ENCODE measurements around the gene VIPAS39.
"Not testable (repeated sequence)": the region's sequence is repeated elsewhere in the genome, so short reads cannot be mapped to it uniquely, and the experiment has no call there.

Gene VIPAS39

GRCh38 chr14:77416836-77417235, 40.6 kb downstream of the VIPAS39 start:
- no peak overlapping the region for H3K9ac ChIP-seq (ENCODE audit: insufficient read length, low read depth)
- no peak for DNase-seq (ENCODE audit: low read depth, low spot score)
- H3K4me1 ChIP-seq (ENCODE audit: insufficient read depth, insufficient read length): no peaks in the 10 kb centered on the region
- no peaks in the 10 kb centered on the region for H3K27me3 ChIP-seq (ENCODE audit: insufficient read depth, insufficient read length)
- H3K9me3 ChIP-seq (ENCODE audit: insufficient read depth, low read length): peaks cover 21% of the 10 kb centered on the region
- no peak for TF ChIP-seq YY1 (IDR thresholded peaks at IDR 0.05; ENCODE audit: insufficient read depth, insufficient read length)
- no peak for TF ChIP-seq SUZ12 (IDR thresholded peaks at IDR 0.05; ENCODE audit: extremely low read depth, insufficient read depth, insufficient read length)
- TF ChIP-seq ZNF274 (IDR thresholded peaks at IDR 0.05; ENCODE audit: low read depth, low read length): no peak
- no peaks in the 10 kb centered on the region for H3K36me3 ChIP-seq (ENCODE audit: insufficient read depth, insufficient read length, low read length)
- H3K4me3 ChIP-seq (ENCODE audit: insufficient read length, low read depth): no peak overlapping the region

GRCh38 chr14:77416098-77416497, 41.3 kb downstream of the VIPAS39 start:
- not testable (repeated sequence) for H3K9ac ChIP-seq (ENCODE audit: insufficient read length, low read depth); H3K4me3 ChIP-seq (ENCODE audit: insufficient read length, low read depth); H3K27me3 ChIP-seq (ENCODE audit: insufficient read depth, insufficient read length); H3K4me1 ChIP-seq (ENCODE audit: insufficient read depth, insufficient read length); H3K36me3 ChIP-seq (ENCODE audit: insufficient read depth, insufficient read length, low read length); DNase-seq (ENCODE audit: low read depth, low spot score)
- peaks cover 21% of the 10 kb centered on the region for H3K9me3 ChIP-seq (ENCODE audit: insufficient read depth, low read length)

GRCh38 chr14:77415403-77416030, 41.9 kb downstream of the VIPAS39 start:
- not testable (repeated sequence) for H3K27me3 ChIP-seq (ENCODE audit: insufficient read depth, insufficient read length); DNase-seq (ENCODE audit: low read depth, low spot score); H3K4me3 ChIP-seq (ENCODE audit: insufficient read length, low read depth); H3K9ac ChIP-seq (ENCODE audit: insufficient read length, low read depth); H3K36me3 ChIP-seq (ENCODE audit: insufficient read depth, insufficient read length, low read length); H3K4me1 ChIP-seq (ENCODE audit: insufficient read depth, insufficient read length)
- H3K9me3 ChIP-seq (ENCODE audit: insufficient read depth, low read length): peaks cover 19% of the 10 kb centered on the region

GRCh38 chr14:77409131-77409533, 48.3 kb downstream of the VIPAS39 start:
- no peaks in the 10 kb centered on the region for H3K27me3 ChIP-seq (ENCODE audit: insufficient read depth, insufficient read length)
- TF ChIP-seq SUZ12 (IDR thresholded peaks at IDR 0.05; ENCODE audit: extremely low read depth, insufficient read depth, insufficient read length): no peak
- no peak for TF ChIP-seq ZNF274 (IDR thresholded peaks at IDR 0.05; ENCODE audit: low read depth, low read length)
- no peak for TF ChIP-seq YY1 (IDR thresholded peaks at IDR 0.05; ENCODE audit: insufficient read depth, insufficient read length)
- H3K9ac ChIP-seq (ENCODE audit: insufficient read length, low read depth): no peak overlapping the region
- H3K4me3 ChIP-seq (ENCODE audit: insufficient read length, low read depth): no peak overlapping the region
- no peaks in the 10 kb centered on the region for H3K4me1 ChIP-seq (ENCODE audit: insufficient read depth, insufficient read length)
- no peak for DNase-seq (ENCODE audit: low read depth, low spot score)
- no peaks in the 10 kb centered on the region for H3K9me3 ChIP-seq (ENCODE audit: insufficient read depth, low read length)
- no peaks in the 10 kb centered on the region for H3K36me3 ChIP-seq (ENCODE audit: insufficient read depth, insufficient read length, low read length)

- TF ChIP-seq YY1 (IDR thresholded peaks at IDR 0.05; ENCODE audit: insufficient read depth, insufficient read length) (no peak), SUZ12 (IDR thresholded peaks at IDR 0.05; ENCODE audit: extremely low read depth, insufficient read depth, insufficient read length) (no peak), ZNF274 (IDR thresholded peaks at IDR 0.05; ENCODE audit: low read depth, low read length) (no peak)
- Histone ChIP-seq H3K4me1 (ENCODE audit: insufficient read depth, insufficient read length) (no peaks in the 10 kb centered on the region), H3K4me3 (ENCODE audit: insufficient read length, low read depth) (no peak overlapping the region), H3K36me3 (ENCODE audit: insufficient read depth, insufficient read length, low read length) (no peaks in the 10 kb centered on the region), H3K27me3 (ENCODE audit: insufficient read depth, insufficient read length) (no peaks in the 10 kb centered on the region), H3K9me3 (ENCODE audit: insufficient read depth, low read length) (no peaks in the 10 kb centered on the region), H3K9ac (ENCODE audit: insufficient read length, low read depth) (no peak overlapping the region)
- DNase-seq (ENCODE audit: low read depth, low spot score): no peak
Measured at GRCh38 chr14:77407158-77407557, 50.2 kb downstream of the VIPAS39 start.

GRCh38 chr14:77406718-77407117, 50.7 kb downstream of the VIPAS39 start:
- no peaks in the 10 kb centered on the region for H3K36me3 ChIP-seq (ENCODE audit: insufficient read depth, insufficient read length, low read length)
- DNase-seq (ENCODE audit: low read depth, low spot score): no peak
- H3K9ac ChIP-seq (ENCODE audit: insufficient read length, low read depth): no peak overlapping the region
- H3K4me3 ChIP-seq (ENCODE audit: insufficient read length, low read depth): no peak overlapping the region
- TF ChIP-seq YY1 (IDR thresholded peaks at IDR 0.05; ENCODE audit: insufficient read depth, insufficient read length) (no peak), SUZ12 (IDR thresholded peaks at IDR 0.05; ENCODE audit: extremely low read depth, insufficient read depth, insufficient read length) (no peak), ZNF274 (IDR thresholded peaks at IDR 0.05; ENCODE audit: low read depth, low read length) (no peak)
- no peaks in the 10 kb centered on the region for H3K27me3 ChIP-seq (ENCODE audit: insufficient read depth, insufficient read length)
- no peaks in the 10 kb centered on the region for H3K9me3 ChIP-seq (ENCODE audit: insufficient read depth, low read length)
- H3K4me1 ChIP-seq (ENCODE audit: insufficient read depth, insufficient read length): no peaks in the 10 kb centered on the region

GRCh38 chr14:77406086-77406485, 51.3 kb downstream of the VIPAS39 start:
- TF ChIP-seq ZNF274 (IDR thresholded peaks at IDR 0.05; ENCODE audit: low read depth, low read length) (no peak), SUZ12 (IDR thresholded peaks at IDR 0.05; ENCODE audit: extremely low read depth, insufficient read depth, insufficient read length) (no peak), YY1 (IDR thresholded peaks at IDR 0.05; ENCODE audit: insufficient read depth, insufficient read length) (no peak)
- Histone ChIP-seq H3K4me1 (ENCODE audit: insufficient read depth, insufficient read length) (no peaks in the 10 kb centered on the region), H3K27me3 (ENCODE audit: insufficient read depth, insufficient read length) (no peaks in the 10 kb centered on the region), H3K9ac (ENCODE audit: insufficient read length, low read depth) (no peak overlapping the region), H3K4me3 (ENCODE audit: insufficient read length, low read depth) (no peak overlapping the region), H3K36me3 (ENCODE audit: insufficient read depth, insufficient read length, low read length) (no peaks in the 10 kb centered on the region), H3K9me3 (ENCODE audit: insufficient read depth, low read length) (no peaks in the 10 kb centered on the region)
- no peak for DNase-seq (ENCODE audit: low read depth, low spot score)

GRCh38 chr14:77403768-77404167, 53.6 kb downstream of the VIPAS39 start:
- Histone ChIP-seq H3K4me1 (ENCODE audit: insufficient read depth, insufficient read length) (no peaks in the 10 kb centered on the region), H3K27me3 (ENCODE audit: insufficient read depth, insufficient read length) (no peaks in the 10 kb centered on the region), H3K4me3 (ENCODE audit: insufficient read length, low read depth) (no peak overlapping the region), H3K9me3 (ENCODE audit: insufficient read depth, low read length) (no peaks in the 10 kb centered on the region), H3K9ac (ENCODE audit: insufficient read length, low read depth) (no peak overlapping the region), H3K36me3 (ENCODE audit: insufficient read depth, insufficient read length, low read length) (no peaks in the 10 kb centered on the region)
- no peak for DNase-seq (ENCODE audit: low read depth, low spot score)
- no peak for TF ChIP-seq YY1 (IDR thresholded peaks at IDR 0.05; ENCODE audit: insufficient read depth, insufficient read length)
- no peak for TF ChIP-seq SUZ12 (IDR thresholded peaks at IDR 0.05; ENCODE audit: extremely low read depth, insufficient read depth, insufficient read length)
- TF ChIP-seq ZNF274 (IDR thresholded peaks at IDR 0.05; ENCODE audit: low read depth, low read length): no peak
